Stimulated activated naive CD8-positive, alpha-beta T cell treated with anti-CD3 and anti-CD28 coated beads, Interleukin-15, amount 100 ng/mL, for 72 hours (primary cell): ENCODE measurements around the gene SPOCK1.
"Not testable (repeated sequence)": the region's sequence is repeated elsewhere in the genome, so short reads cannot be mapped to it uniquely, and the experiment has no call there.

ENCODE experiments used
- ATAC-seq: fragments of 150-1000 bp; cut with Tn5 transposase; 2 replicates; pipeline ENCODE4 v1.10.0; 2021; ENCODE audit warnings: mild to moderate bottlenecking, moderate library complexity
- DNase-seq, 2 donors: peaks; one replicate each; pipeline ENCODE4 v3.0.0; 2021 to 2022
- H3K27ac Mint-ChIP-seq, 2 donors: one replicate each; pipeline ENCODE4 v1.8.0; 2022; ENCODE audit warnings: mild to moderate bottlenecking in 2 of 2, mixed read lengths in 2 of 2, moderate library complexity in 2 of 2
- H3K27me3 Mint-ChIP-seq: one replicate; pipeline ENCODE4 v1.8.0; 2022; ENCODE audit warnings: mixed read lengths
- H3K4me1 Mint-ChIP-seq: one replicate; pipeline ENCODE4 v1.8.0; 2022; ENCODE audit warnings: mild to moderate bottlenecking, mixed read lengths
- H3K4me3 Mint-ChIP-seq, 2 donors: one replicate each; pipeline ENCODE4 v1.8.0; 2022; ENCODE audit warnings: mild to moderate bottlenecking in 2 of 2, mixed read lengths in 2 of 2, moderate library complexity in 1 of 2
- H3K9me3 Mint-ChIP-seq, 2 donors: one replicate each; pipeline ENCODE4 v1.8.0; 2022; ENCODE audit warnings: mixed read lengths in 2 of 2

Gene SPOCK1

GRCh38 chr5:137501226-137501625, 2.1 kb upstream of the SPOCK1 start:
- H3K4me3 Mint-ChIP-seq = no peak overlapping the region
- H3K27ac Mint-ChIP-seq = no peak overlapping the region
- H3K4me1 Mint-ChIP-seq = no peaks in the 10 kb centered on the region
- H3K9me3 Mint-ChIP-seq = no peaks in the 10 kb centered on the region
- no peak for DNase-seq
- H3K27me3 Mint-ChIP-seq = peaks cover 36% of the 10 kb centered on the region
- no peak for ATAC-seq

GRCh38 chr5:137500615-137501225, 1.6 kb upstream of the SPOCK1 start:
- H3K4me3 Mint-ChIP-seq = no peak overlapping the region
- no peak for DNase-seq
- H3K27me3 Mint-ChIP-seq = peaks cover 39% of the 10 kb centered on the region
- no peak overlapping the region for H3K27ac Mint-ChIP-seq
- H3K4me1 Mint-ChIP-seq = no peaks in the 10 kb centered on the region
- ATAC-seq = no peak
- H3K9me3 Mint-ChIP-seq = no peaks in the 10 kb centered on the region

GRCh38 chr5:137499506-137499847, 351 bp upstream of the SPOCK1 start:
- H3K27me3 Mint-ChIP-seq = peaks cover 40% of the 10 kb centered on the region
- not testable (repeated sequence) for DNase-seq, H3K9me3 Mint-ChIP-seq, H3K4me3 Mint-ChIP-seq, H3K4me1 Mint-ChIP-seq, ATAC-seq, H3K27ac Mint-ChIP-seq

GRCh38 chr5:137498301-137498735, 808 bp downstream of the SPOCK1 start:
- no peak overlapping the region for H3K4me3 Mint-ChIP-seq
- no peak overlapping the region for H3K27ac Mint-ChIP-seq
- DNase-seq (no peak), ATAC-seq (peak; percentile 24)
- H3K27me3 Mint-ChIP-seq = peaks cover 46% of the 10 kb centered on the region
- H3K4me1 Mint-ChIP-seq = no peaks in the 10 kb centered on the region
- H3K9me3 Mint-ChIP-seq = no peaks in the 10 kb centered on the region

GRCh38 chr5:137497396-137498290, 1.5 kb downstream of the SPOCK1 start:
- Mint-ChIP-seq H3K4me1 (no peaks in the 10 kb centered on the region), H3K27me3 (peaks cover 46% of the 10 kb centered on the region), H3K27ac (no peak overlapping the region), H3K9me3 (no peaks in the 10 kb centered on the region), H3K4me3 (no peak overlapping the region)
- ATAC-seq (no peak), DNase-seq (no peak)

GRCh38 chr5:137496919-137497318, 2.2 kb downstream of the SPOCK1 start:
- peaks cover 46% of the 10 kb centered on the region for H3K27me3 Mint-ChIP-seq
- H3K4me3 Mint-ChIP-seq = no peak overlapping the region
- H3K9me3 Mint-ChIP-seq = no peaks in the 10 kb centered on the region
- ATAC-seq = no peak
- DNase-seq = no peak
- H3K27ac Mint-ChIP-seq = no peak overlapping the region
- H3K4me1 Mint-ChIP-seq = no peaks in the 10 kb centered on the region

GRCh38 chr5:137492331-137492730, 6.8 kb downstream of the SPOCK1 start:
- H3K4me3 Mint-ChIP-seq = no peak overlapping the region
- H3K27me3 Mint-ChIP-seq = peaks cover 31% of the 10 kb centered on the region
- H3K27ac Mint-ChIP-seq = no peak overlapping the region
- no peaks in the 10 kb centered on the region for H3K4me1 Mint-ChIP-seq
- DNase-seq = no peak
- H3K9me3 Mint-ChIP-seq = no peaks in the 10 kb centered on the region
- no peak for ATAC-seq

- no peak overlapping the region for H3K4me3 Mint-ChIP-seq
- H3K27ac Mint-ChIP-seq = no peak overlapping the region
- no peaks in the 10 kb centered on the region for H3K4me1 Mint-ChIP-seq
- ATAC-seq = no peak
- H3K9me3 Mint-ChIP-seq = no peaks in the 10 kb centered on the region
- peaks cover 19% of the 10 kb centered on the region for H3K27me3 Mint-ChIP-seq
- DNase-seq = no peak
These were observed 8.0 kb downstream of the SPOCK1 start for GRCh38 chr5:137491121-137491520.

- H3K4me3 Mint-ChIP-seq = no peak overlapping the region
- ATAC-seq (no peak), DNase-seq (no peak)
- no peak overlapping the region for H3K27ac Mint-ChIP-seq
- no peaks in the 10 kb centered on the region for H3K9me3 Mint-ChIP-seq
- H3K4me1 Mint-ChIP-seq = no peaks in the 10 kb centered on the region
- H3K27me3 Mint-ChIP-seq = peaks cover 17% of the 10 kb centered on the region
These were observed 8.5 kb downstream of the SPOCK1 start for GRCh38 chr5:137490591-137490990.

- H3K9me3 Mint-ChIP-seq = no peaks in the 10 kb centered on the region
- H3K4me1 Mint-ChIP-seq = no peaks in the 10 kb centered on the region
- H3K4me3 Mint-ChIP-seq = no peak overlapping the region
- ATAC-seq (no peak), DNase-seq (no peak)
- H3K27me3 Mint-ChIP-seq = peaks cover 1% of the 10 kb centered on the region
- no peak overlapping the region for H3K27ac Mint-ChIP-seq
These were observed 10.2 kb downstream of the SPOCK1 start for GRCh38 chr5:137488974-137489373.

GRCh38 chr5:137488516-137488915, 10.6 kb downstream of the SPOCK1 start:
- H3K4me1 Mint-ChIP-seq = no peaks in the 10 kb centered on the region
- H3K9me3 Mint-ChIP-seq = no peaks in the 10 kb centered on the region
- no peak for DNase-seq
- H3K4me3 Mint-ChIP-seq = no peak overlapping the region
- no peak overlapping the region for H3K27ac Mint-ChIP-seq
- no peak for ATAC-seq
- H3K27me3 Mint-ChIP-seq = no peaks in the 10 kb centered on the region

GRCh38 chr5:137487600-137487999, 11.5 kb downstream of the SPOCK1 start:
- no peak overlapping the region for H3K4me3 Mint-ChIP-seq
- no peak for ATAC-seq
- H3K4me1 Mint-ChIP-seq = no peaks in the 10 kb centered on the region
- no peak overlapping the region for H3K27ac Mint-ChIP-seq
- DNase-seq = no peak
- no peaks in the 10 kb centered on the region for H3K27me3 Mint-ChIP-seq
- H3K9me3 Mint-ChIP-seq = no peaks in the 10 kb centered on the region

GRCh38 chr5:137486707-137487106, 12.4 kb downstream of the SPOCK1 start:
- no peaks in the 10 kb centered on the region for H3K9me3 Mint-ChIP-seq
- no peak for ATAC-seq
- DNase-seq = no peak
- no peak overlapping the region for H3K27ac Mint-ChIP-seq
- no peaks in the 10 kb centered on the region for H3K4me1 Mint-ChIP-seq
- H3K27me3 Mint-ChIP-seq = no peaks in the 10 kb centered on the region
- no peak overlapping the region for H3K4me3 Mint-ChIP-seq

GRCh38 chr5:137481596-137481995, 17.5 kb downstream of the SPOCK1 start:
- Mint-ChIP-seq H3K27me3 (no peaks in the 10 kb centered on the region), H3K27ac (no peak overlapping the region), H3K9me3 (no peaks in the 10 kb centered on the region), H3K4me3 (no peak overlapping the region), H3K4me1 (no peaks in the 10 kb centered on the region)
- ATAC-seq (no peak), DNase-seq (no peak)

- Mint-ChIP-seq H3K27me3 (peaks cover 6% of the 10 kb centered on the region), H3K9me3 (no peaks in the 10 kb centered on the region), H3K4me1 (no peaks in the 10 kb centered on the region), H3K4me3 (no peak overlapping the region), H3K27ac (no peak overlapping the region)
- ATAC-seq (no peak), DNase-seq (no peak)
These were observed 21.1 kb downstream of the SPOCK1 start for GRCh38 chr5:137478043-137478442.

- no peak for DNase-seq
- Mint-ChIP-seq H3K4me3 (no peak overlapping the region), H3K27me3 (peaks cover 25% of the 10 kb centered on the region), H3K27ac (no peak overlapping the region), H3K4me1 (no peaks in the 10 kb centered on the region), H3K9me3 (no peaks in the 10 kb centered on the region)
- ATAC-seq = no peak
These were observed 28.3 kb downstream of the SPOCK1 start for GRCh38 chr5:137470921-137471220.
